HG02571 (cell line): Measurements from ENCODE around the gene LPIN3.
A peak's percentile ranks its signal among the peaks of the same experiment; 100 is the strongest.

Experiments used
- ATAC-seq: cut with Tn5 transposase; IDR thresholded peaks from one replicate; pipeline ENCODE4 v1.9.1; 2021; ENCODE audit warnings: mild to moderate bottlenecking, moderate library complexity; ENCODE audit not compliant: unreplicated experiment

LPIN3 gene

GRCh38 chr20:41320976-41321375, 19.6 kb upstream of the LPIN3 start:
- no peak for ATAC-seq

DNA sequence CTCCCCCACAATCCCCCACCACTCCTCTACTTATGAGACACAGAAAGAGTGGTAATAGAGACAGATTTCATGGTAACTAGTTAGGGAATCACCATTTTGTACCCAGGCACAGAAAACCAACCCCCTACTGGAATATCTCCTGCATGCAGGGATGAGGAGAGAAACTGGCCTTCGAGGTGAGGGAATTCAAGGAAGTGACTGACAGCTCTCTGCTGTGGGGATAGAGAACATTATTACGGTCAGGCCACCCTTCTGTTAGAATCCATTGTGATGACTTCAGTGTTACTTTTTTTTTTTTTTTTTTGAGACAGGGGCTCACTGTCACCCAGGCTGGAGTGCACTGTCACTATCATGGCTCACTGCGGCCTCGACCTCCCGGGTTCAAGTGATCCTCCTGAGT, 13.4 kb upstream of the LPIN3 start:
- ATAC-seq = no peak

GRCh38 chr20:41329435-41330342, 10.9 kb upstream of the LPIN3 start:
- ATAC-seq = no peak

DNA sequence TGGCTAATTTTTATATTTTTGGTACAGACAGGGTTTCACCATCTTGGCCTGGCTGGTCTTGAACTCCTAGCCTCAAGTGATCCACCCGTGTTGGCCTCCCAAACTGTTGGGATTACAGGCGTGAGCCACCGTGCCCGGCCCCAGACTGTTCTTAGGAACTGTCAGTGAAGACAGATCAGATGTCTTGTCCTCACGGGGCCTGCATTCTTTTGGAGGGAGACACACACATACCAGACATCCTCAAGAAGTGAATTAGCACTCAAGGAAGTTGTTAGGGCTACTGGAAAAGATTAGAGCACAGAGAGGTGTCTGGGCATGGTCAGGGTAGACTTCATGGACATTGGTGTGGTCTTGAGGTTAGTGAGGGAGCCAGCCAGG, 10.3 kb upstream of the LPIN3 start:
- ATAC-seq = no peak

GRCh38 chr20:41330941-41331340, 9.7 kb upstream of the LPIN3 start:
- no peak for ATAC-seq

- no peak for ATAC-seq
Observed at GRCh38 chr20:41331731-41332130, 8.9 kb upstream of the LPIN3 start.

- ATAC-seq = no peak
Observed at GRCh38 chr20:41334036-41334435, 6.6 kb upstream of the LPIN3 start.

DNA sequence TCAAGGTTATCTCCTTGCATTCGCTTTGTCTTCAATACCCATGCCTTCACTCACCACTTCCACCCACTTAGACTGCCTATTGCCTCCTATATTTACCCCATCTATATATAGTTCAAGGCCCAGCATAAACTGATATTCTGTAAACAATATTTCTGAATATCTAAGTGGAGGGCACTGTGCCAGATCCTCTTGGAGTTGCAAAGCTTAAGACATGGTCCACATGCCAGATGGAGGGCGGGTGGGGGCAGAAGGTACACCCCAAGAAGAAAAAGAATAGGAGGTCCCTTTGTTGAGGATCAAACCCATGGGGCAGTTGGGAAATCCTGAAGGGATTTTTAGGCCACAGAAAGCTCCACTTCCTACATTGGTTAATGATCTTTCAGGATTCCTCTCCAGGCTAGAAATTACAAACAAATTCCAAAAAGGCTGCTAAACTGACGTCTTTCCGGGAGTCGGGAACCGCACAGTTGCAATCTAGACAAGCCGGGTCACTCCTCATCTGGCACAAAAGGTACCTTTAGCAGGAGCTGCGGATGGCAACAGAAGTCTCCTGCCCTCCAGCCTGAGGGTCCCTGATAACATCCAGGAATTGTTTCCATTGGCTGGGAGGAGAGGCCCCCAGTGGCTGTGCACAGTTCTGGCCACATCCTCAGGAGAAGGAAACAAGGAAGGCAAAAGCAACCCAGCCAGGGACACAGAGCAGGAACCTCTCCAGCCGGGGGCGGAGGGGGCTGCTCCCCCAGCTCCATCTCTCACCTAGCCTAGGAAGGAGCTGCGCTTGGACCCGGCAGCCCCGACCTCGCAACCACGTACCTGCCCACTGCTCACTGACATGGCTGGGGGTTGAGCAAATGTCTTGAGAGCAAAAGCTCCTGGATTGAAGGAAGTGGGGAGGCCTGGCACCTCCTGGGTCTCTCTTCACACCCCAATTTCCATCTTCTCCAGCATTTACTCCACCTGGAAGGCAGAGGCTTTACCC, 5.9 kb upstream of the LPIN3 start:
- no peak for ATAC-seq

GRCh38 chr20:41335591-41335990, 5.0 kb upstream of the LPIN3 start:
- no peak for ATAC-seq

DNA sequence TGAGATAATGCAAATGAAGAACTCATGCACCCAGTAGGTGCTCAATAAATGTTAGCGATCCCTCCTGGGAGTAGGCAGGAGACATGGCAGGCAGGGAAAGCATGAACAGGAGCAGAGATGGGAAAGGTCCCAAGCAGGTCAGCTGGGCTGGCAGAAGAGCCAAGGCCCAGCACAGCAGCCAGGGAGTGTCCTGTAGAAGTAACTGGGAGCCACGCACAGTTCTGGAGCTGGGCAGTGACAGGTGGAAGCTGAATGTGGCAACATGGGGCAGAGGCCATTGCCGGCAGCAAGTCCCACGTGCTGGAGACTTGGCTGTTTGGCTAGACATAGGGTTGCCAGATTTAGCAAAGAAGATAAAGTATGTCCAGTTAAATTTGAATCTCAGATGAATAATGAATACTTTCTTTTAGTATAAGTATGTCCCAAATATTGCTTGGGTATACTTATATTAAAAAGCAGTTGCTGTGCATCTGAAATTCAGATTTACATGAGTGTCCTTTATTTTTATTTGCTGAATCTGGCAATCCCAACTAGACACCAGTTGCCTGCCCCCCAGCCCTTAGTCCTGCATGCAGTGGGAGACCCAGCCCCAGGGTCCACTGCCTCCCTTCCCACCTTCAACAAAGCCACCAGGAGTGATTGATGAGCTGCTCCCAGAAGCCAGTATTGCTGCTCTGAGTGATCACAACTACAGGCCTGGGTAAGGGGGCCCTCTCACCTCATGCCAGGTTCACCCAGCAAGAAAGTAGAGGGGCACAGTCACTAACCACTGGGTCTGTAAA, 3.7 kb upstream of the LPIN3 start:
- no peak for ATAC-seq

GRCh38 chr20:41339957-41340326, 679 bp upstream of the LPIN3 start:
- peak; percentile 70 for ATAC-seq

GRCh38 chr20:41342474-41343464, 2.1 kb downstream of the LPIN3 start:
- ATAC-seq = no peak

GRCh38 chr20:41344477-41344876, 3.9 kb downstream of the LPIN3 start:
- ATAC-seq = no peak

DNA sequence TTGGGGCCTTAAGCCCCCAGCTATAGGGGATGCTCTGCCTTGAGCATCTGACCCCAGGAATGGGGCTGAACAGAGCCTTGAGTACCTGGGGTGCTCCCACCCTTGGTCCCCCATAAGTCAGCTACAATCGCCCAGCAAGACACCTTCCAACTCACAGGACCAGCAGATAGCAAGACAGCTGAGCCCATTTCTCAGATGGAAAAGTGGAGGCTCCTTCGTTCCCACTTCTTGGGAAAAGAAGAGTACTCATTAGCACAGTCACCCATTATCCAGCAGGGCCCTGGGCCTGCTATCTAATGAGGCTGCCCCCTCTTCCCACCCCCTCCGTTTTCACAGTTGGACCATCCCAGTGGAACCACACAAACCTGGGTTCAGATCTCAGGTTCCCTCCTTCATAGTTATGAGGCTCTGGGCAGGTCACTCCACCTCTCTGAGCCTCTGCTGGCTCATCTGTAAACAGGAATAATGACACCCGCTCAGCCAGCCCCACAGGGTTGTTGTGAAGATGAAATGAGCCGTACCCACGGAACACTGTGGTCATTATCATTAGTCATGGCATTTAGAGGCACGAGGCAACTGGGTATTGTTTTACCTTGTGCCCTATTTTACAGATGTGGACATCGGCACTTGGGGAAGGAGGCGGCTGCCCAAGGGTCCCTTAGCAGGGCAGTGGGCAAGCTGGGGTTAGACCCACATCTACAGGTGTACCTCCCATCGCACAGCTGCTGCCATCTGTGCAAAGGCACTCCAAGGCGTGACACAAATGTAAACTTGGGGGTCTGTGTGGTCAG, 4.5 kb downstream of the LPIN3 start:
- no peak for ATAC-seq

DNA sequence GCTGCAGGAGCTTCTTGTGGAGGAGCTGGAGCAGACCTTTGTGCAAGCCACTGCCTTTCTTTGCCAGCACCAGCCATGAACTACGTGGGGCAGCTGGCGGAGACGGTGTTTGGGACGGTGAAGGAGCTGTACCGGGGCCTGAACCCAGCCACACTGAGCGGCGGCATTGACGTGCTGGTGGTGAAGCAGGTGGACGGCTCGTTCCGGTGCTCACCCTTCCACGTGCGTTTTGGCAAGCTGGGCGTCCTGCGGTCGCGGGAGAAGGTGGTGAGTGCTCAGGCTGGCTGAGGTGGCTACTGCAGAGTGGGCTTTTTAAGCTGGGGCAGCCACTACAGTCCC, 5.1 kb downstream of the LPIN3 start:
- no peak for ATAC-seq

DNA sequence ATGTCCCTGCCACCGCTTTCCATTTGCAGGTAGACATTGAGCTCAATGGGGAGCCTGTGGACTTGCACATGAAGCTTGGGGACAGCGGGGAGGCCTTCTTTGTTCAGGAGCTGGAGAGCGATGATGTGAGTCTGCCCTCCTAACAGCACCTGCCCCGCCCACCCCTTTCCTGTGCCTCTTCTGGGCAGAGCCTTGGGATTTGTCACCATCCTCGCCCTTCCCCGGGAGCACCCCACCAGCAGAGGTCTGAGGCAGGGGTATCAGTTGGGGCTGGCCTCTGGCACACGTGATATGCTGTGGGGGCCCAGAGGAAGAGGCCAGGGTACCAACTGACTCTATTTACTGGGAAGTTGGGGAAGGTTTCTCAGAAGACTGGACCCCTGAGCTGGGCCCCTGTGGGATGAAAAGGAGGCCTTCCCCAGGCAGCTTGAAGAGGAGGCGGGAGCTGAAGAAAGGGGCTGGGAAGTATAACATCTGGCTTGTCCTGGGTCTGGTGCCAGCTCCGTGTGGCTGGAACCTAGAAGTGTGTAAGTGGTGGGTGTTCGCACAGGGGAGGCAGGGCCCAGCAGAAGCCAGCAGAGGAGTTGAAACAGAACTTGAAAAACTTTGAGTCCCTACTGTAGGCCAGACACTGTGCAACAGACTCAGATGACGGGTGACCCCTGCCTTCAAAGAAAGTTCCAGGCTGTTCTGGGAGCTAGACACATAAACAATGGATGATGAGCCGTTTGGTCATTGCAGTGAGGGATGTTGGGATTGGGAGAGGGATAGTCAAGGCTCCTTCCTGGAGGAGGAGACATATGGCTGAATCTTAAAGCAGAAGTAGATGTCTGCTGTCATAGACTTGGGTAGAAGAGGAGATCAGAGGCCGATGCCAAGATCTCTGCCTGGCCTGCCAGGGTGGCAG, 7.2 kb downstream of the LPIN3 start:
- ATAC-seq = no peak

- no peak for ATAC-seq
Observed at GRCh38 chr20:41348430-41349172, 8.0 kb downstream of the LPIN3 start.
